ENCODE results near the gene ITPKB. TPM values are rescaled to one million over a fixed set of nuclear protein-coding genes. Genes with fewer than 3 reads are reported as not detected.

ITPKB gene
- polyA plus RNA-seq, 1 of the 3 experiments (the other 2 are of a cell fraction), result 2.4 TPM

DNA sequence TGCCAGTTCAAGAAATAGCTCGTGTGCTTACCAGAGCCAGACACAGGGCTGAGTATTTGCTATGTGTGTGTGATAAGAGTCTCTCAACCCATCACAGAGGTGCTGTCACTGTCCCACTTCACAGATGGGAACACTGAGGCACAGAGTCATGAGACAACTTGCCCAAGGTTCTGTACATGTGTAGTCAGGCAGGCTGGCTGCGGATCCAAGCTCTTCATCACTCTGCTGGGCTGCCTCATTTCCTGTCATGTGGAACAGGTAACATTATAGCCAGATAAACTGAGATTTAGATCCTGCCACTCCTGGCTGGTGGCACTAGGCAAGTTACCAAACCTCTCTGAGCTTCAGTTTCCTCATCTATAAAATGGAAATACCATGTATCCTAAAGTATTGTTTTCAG is 77.8 kb downstream of the ITPKB start (continued):
- TF ChIP-seq GATA2 (CRISPR knock-in tag; IDR thresholded peaks at IDR 0.05), result no peak
- TF ChIP-seq, protein P1, sequence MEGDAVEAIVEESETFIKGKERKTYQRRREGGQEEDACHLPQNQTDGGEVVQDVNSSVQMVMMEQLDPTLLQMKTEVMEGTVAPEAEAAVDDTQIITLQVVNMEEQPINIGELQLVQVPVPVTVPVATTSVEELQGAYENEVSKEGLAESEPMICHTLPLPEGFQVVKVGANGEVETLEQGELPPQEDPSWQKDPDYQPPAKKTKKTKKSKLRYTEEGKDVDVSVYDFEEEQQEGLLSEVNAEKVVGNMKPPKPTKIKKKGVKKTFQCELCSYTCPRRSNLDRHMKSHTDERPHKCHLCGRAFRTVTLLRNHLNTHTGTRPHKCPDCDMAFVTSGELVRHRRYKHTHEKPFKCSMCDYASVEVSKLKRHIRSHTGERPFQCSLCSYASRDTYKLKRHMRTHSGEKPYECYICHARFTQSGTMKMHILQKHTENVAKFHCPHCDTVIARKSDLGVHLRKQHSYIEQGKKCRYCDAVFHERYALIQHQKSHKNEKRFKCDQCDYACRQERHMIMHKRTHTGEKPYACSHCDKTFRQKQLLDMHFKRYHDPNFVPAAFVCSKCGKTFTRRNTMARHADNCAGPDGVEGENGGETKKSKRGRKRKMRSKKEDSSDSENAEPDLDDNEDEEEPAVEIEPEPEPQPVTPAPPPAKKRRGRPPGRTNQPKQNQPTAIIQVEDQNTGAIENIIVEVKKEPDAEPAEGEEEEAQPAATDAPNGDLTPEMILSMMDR (IDR thresholded peaks at IDR 0.05), result no peak
- TF ChIP-seq TAF1 (IDR thresholded peaks at IDR 0.05; ENCODE audit: borderline replicate concordance, low read depth, low read length), result no peak

DNA sequence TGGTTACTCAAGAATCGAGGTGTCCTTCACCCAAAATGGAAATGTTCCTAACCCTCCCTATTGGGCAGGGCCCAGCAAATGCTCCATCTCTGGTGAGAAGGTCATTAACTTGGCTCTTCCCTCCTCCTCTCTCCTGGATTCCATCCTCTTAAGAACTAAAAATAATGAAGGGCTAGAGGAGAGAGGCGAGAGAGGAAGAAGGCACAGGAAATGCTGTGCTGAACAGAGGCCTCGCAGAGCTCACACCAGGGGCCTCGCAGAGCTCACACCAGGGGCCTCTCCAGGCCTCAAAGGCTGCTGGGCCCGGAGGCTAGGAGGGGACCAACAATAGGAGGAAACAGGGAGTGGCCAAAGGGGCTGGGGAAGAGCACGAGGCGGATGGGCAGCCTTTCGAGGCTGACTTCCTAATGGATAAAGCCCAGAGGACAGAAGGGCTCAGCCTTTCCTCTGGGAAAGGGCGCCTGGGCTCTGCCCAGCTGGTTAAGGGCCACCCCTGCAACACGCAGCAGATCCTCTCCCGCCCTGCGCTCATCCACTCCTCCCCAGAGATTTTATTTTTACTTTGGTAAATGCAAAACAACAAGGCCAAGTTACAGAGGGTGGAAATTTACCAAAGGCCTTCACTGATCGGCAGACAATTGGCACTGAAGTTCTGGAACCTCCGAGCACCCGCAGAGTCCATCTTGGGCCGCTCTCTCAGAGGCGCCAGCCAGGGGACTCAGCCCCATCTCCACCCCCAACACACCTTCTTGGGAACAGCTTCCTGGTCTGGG is 78.5 kb downstream of the ITPKB start:
- TF ChIP-seq EP300 (IDR thresholded peaks at IDR 0.05; ENCODE audit: borderline replicate concordance in 1 of 2, low read depth in 1 of 2, low read length in 1 of 2) (no peak), MXI1 (IDR thresholded peaks at IDR 0.05; ENCODE audit: low read depth, low read length) (no peak), TCF12 (IDR thresholded peaks at IDR 0.05) (no peak), RCOR1 (IDR thresholded peaks at IDR 0.05; ENCODE audit: low read length) (no peak)
- TF ChIP-seq, protein P2, sequence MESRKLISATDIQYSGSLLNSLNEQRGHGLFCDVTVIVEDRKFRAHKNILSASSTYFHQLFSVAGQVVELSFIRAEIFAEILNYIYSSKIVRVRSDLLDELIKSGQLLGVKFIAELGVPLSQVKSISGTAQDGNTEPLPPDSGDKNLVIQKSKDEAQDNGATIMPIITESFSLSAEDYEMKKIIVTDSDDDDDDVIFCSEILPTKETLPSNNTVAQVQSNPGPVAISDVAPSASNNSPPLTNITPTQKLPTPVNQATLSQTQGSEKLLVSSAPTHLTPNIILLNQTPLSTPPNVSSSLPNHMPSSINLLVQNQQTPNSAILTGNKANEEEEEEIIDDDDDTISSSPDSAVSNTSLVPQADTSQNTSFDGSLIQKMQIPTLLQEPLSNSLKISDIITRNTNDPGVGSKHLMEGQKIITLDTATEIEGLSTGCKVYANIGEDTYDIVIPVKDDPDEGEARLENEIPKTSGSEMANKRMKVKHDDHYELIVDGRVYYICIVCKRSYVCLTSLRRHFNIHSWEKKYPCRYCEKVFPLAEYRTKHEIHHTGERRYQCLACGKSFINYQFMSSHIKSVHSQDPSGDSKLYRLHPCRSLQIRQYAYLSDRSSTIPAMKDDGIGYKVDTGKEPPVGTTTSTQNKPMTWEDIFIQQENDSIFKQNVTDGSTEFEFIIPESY (IDR thresholded peaks at IDR 0.05; ENCODE audit: borderline replicate concordance, low read depth), result no peak
- TF ChIP-seq, protein P1 (IDR thresholded peaks at IDR 0.05), result no peak
- Histone ChIP-seq H3K4me1 (ENCODE audit: control insufficient read depth in 1 of 2, insufficient read depth in 2 of 2, low read depth in 1 of 2, low read length in 1 of 2) (peaks cover 32 to 38% of the 10 kb centered on the region in 2 experiments), H2AFZ (ENCODE audit: low read depth) (no peak overlapping the region), H3K4me3 (ENCODE audit: low read depth in 2 of 2, low read length in 1 of 2) (no peak overlapping the region), H3F3A (replicated peaks; ENCODE audit: insufficient read depth) (no peaks in the 10 kb centered on the region), H3K9me3 (no peaks in the 10 kb centered on the region), H3K27ac (ENCODE audit: low read depth in 2 of 2, low read length in 1 of 2) (no peak overlapping the region), H4K20me1 (ENCODE audit: insufficient read depth) (no peaks in the 10 kb centered on the region), H3K9me2 (no peaks in the 10 kb centered on the region), H3K9ac (no peak overlapping the region), H3K4me2 (no peak overlapping the region), H3K79me2 (ENCODE audit: insufficient read depth) (no peaks in the 10 kb centered on the region), H3K36me3 (replicated peaks in 1 of 2; ENCODE audit: control insufficient read depth in 1 of 2, insufficient read depth in 2 of 2, low read length in 1 of 2) (no peaks in the 10 kb centered on the region), H3K27me3 (ENCODE audit: insufficient read depth) (no peaks in the 10 kb centered on the region)
- POLR2A ChIA-PET, result interaction anchor here (0.6 kb wide), 1 partner anchor 122 kb away, joined by 3 read pairs; no protein-coding TSS in a partner anchor
- CTCF ChIA-PET, result interaction anchor here (0.9 to 1.8 kb wide), 5 partner anchors 13 to 167 kb away, joined by 3 to 4 read pairs (median 4); no protein-coding TSS in a partner anchor
- 95% methylated on average over 17 of the region's 17 CpGs for WGBS (ENCODE audit: low lambda C conversion rate)
- DNase-seq, result no peak
